HS-27A (cell line): ENCODE results near the gene CD164L2.
"Not testable (repeated sequence)": the region's sequence is repeated elsewhere in the genome, so short reads cannot be mapped to it uniquely, and the experiment has no call there.

Source experiments
- DNase-seq: peaks from one replicate; pipeline ENCODE4 v3.0.0-alpha.2; 2012; ENCODE audit warnings: low read depth, missing footprints

The CD164L2 gene

DNA sequence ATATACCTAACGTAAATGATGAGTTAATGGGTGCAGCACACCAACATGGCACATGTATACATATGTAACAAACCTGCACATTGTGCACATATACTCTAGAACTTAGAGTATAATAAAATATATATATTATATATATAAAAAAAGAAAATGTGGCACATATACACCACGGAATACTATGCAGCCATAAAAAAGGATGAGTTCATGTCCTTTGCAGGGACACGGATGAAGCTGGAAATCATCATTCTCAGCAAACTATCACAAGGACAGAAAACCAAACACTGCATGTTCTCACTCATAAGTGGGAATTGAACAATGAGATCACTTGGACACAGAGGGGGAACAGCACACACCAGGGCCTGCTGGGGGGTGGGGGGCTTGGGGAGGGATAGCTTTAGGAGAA, 1.7 kb upstream of the CD164L2 start:
- DNase-seq, result not testable (repeated sequence)

DNA sequence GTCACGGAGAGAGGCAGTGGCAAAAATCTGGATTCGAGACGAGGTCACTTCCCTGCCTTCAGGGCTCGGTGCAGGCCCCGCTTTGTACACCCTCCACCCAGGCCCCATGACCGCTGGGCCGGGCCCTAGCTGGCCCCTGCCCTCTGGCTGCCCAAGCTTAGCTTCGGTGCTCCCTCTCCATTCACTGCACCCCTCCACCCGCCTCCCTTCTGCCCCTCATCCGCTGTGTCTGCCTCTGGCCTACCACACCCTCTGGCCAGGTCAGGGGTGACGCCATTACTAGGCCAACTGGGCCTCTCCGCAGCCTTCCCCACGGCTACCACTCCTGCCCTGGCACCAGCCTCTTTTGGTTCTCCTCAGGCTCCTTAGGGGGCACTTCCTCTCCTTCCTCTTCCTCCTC, 528 bp upstream of the CD164L2 start:
- no peak for DNase-seq

GRCh38 chr1:27381969-27382762, 967 bp downstream of the CD164L2 start:
- no peak for DNase-seq

GRCh38 chr1:27380766-27381733, 2.1 kb downstream of the CD164L2 start:
- no peak for DNase-seq

- DNase-seq, result no peak
Observed at GRCh38 chr1:27380224-27380623, 2.9 kb downstream of the CD164L2 start.

DNA sequence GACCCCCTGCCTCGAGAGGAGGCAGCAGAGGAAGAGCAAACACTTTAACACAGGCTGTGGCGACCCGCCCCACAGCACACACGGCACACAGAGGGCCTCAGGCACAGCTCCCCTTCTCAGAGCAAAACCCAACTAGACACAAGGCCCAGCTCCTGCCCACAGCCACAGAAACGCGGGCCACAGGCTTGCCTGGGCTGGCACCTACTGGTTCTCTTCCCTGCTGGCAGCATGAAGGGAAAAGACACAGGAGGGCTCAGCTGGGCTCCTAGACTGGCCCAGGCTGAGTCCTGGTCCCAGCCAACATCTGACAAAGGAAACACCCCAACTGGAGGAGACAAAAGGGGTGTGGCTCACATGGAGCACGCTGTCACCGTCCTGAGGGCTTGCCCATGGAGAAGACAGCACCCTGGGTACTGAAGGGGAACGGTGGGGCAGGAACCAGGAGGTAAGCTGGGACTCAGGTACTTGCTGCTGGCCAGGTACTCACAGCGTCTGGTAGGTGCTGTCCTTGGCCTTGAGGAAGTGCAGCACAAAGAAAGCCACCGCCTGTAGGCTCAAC, 3.5 kb downstream of the CD164L2 start:
- no peak for DNase-seq

DNA sequence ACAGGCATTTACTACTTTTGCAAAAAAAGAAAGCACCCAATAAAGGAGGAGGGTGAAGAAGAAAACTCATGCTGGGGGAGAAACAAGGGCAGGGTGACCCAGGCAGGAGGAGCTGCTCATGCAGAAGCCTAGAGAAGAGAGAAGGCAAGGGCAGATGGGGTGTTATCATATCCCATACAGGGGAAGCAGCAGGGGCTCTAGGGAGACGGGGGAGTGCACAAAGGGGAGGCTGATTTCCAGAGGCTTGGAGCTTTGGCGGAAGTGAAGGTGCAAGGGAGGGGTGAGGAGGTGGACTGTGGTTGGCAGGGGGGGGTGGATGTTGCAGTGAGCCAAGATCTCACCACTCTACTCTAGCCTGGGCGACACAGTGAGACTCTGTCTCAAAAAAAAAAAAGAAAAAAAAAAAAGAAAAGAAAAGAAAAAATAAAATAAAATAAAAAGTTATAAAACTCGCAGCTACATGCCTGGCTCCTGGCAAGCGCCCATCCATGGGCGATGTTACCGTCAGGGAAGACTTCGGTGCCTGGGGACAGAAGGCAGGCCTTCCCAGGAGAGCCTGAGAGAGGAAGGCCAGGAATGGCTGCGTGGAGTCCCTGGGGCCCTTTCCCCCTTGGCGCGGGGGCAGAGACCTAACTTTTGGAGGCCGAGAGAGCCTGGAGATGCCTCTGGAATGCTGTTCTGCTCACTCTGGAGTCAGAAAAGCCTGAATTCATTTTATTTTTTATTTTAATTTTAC, 5.2 kb downstream of the CD164L2 start:
- DNase-seq, result no peak

DNA sequence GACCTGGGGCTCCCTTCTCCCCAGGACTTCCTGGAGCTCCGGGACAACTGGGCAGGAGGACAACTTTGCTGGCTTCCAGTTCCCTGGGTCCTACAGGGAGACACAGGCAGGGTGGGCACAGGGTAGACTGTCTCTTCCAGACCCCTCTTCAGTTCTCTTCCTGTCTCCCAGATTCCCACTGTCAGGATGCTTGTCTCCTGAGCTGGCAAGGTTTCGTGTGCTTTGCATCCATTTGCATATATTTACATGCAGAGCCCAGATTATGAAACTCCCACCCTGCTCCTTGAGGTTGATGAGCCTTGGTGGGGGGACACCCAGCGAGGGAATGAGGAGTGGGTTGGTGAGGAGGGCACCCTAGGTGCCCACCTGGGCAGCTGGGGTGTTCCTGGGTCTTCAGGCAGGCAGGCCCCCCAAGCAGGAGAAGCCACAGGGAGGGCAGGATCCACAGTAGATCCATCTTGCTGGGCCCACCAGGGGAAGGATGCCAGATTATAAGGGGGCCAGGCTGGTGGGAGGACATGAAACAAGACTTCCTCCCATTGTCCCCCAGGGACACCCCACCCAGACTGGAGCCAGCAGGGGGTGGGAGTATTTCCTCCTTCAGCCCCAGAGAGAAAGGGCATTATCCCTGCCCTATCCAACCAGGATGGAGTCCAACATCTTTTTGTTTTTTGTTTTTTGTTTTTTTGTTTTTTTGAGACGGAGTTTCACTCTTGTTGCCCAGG, 8.6 kb downstream of the CD164L2 start, which contains the start of gene FCN3:
Gene FCN3 (minus strand): TSS at position 463 of the 725 bp plus-strand sequence. CDS start 6 bp downstream, at position 457.
- DNase-seq, result no peak

DNA sequence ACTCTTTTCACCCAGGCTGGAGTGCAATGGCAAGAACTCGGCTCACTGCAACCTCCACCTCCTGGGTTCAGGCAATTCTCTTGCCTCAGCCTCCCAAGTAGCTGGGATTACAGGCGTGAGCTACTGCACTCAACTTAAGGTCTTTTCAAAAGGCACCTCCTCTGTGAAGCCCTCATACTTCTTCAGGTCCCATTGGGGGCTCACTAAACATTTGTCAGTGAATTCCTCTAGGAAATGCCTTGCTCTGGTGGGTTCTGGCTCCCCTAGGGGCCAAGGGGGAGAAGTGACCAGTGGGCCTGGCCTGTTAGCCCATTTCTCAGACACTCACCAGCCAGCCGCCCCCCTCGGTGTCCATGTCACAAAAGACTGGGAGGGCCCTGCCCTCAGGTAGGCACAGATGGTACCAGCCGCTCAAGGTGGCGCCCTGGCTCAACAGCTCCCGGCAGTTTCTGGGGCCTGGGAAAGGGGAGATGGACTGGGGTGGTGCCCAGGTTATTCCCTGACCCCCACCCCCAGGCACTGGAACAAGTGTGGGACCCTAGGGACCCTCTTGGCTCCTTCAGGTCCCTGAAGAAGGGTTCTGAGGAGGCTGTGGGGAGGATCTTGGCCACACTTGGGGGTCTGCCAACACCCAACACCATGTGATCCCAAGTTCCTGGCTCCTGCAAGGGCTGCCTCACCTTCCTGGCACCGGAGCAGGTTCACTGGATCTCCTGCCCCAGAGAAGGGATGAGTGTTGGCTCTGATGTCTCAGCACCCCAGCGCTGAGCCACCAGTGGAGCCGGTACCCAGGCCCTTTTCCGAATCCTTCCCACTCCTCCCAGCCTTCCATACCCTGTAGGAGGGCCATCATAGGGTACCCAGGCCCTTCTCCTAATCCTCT, 10.1 kb downstream of the CD164L2 start:
- DNase-seq, result no peak

DNA sequence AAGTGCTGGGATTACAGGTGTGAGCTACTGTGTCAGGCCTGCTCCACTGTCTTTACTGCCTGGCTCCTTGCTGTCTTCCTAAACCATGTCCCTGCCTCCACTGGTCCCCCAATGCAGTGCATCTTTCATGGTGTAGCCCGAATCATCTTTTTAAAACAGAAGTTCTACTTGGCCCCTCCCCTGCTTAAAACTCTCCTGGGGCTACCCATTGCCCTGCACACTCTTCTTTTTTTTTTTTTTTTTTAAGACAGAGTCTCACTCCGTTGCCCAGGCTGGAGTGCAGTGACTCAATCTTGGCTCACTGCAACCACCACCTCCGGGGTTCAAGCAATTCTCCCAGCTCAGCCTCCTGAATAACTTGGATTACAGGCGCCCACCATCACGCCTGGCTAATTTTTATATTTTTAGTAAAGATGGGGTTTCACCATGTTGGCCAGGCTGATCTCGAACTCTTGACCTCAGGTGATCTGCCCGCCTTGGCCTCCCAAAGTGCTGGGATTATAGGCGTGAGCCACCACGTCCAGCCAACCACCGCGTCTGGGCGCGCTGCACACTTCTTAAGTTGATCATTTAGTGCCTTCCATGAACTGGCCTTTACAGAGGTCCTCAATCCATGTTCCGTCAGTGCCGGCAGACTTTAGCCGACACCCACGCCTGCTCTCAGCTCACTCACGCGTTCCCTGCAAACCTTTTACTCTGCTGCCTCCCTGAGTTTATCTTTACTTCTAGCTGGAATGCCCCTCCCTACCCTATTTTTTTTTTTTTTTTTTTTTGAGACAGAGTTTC, 10.9 kb downstream of the CD164L2 start:
- no peak for DNase-seq

DNA sequence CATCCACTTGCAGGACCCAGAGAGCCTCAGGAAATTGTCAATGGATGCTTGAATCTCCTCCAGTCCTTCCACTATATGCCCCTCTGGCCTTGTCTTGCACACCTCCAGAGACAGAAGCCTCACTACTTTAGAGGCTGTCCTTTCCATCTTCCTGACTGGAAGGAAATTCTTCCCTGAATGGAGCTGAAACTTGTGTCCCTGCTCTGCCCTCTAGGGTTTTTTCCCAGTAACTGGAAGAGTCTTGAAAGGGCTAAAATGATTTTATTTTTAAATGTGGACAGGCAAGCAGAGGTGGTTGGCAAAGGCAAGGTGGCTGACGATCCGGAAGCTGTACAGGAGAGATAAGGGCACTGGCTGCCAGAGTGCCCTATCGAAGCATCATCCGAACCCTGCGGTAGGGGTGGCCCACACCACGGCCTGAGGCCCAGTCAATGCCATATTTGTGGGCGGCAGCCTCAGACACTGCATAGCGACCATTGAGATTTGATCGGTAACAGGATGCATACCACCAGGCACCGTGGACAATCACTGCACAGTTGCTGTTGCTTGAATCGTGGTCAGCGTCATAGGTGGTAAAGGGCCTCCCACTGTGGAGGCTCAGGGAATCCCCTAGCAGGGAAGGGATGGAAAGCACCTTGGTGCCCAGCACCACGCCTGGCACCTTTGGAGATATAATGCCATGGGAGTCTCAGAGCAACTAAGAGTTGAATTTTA, 14.1 kb downstream of the CD164L2 start:
- no peak for DNase-seq

DNA sequence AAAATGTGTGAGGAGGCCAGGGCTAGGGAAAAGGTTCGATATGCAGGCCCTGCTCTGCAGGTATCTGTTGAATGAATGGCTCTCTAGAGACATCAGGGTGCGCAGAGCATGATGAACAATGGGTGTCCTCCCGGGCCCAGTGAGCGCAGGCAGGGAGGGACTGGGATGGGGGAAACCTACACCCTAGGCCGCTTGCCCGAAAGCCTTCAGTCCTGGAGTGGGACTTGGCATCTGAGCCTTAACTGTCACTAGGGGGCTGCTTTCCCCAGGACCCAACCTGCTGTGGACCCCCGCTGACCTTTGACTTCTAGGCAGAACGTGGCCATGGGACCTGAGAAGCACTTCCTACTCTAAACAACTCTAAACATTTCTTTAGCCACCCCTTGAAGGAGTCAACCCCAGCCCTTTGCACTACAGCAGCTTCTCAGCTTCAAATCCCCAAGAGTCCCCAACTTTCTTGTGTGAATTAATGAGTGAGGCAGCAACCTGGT, 15.9 kb downstream of the CD164L2 start:
- no peak for DNase-seq

GRCh38 chr1:27366411-27367159, 16.5 kb downstream of the CD164L2 start, which contains the start of gene MAP3K6:
Gene MAP3K6 (minus strand): TSS chr1:27366961. CDS start chr1:27366597, 364 bp downstream.
- peak; percentile 63 for DNase-seq

- DNase-seq, result peak; percentile 73
Observed at GRCh38 chr1:27366113-27366410, 17.1 kb downstream of the CD164L2 start.

DNA sequence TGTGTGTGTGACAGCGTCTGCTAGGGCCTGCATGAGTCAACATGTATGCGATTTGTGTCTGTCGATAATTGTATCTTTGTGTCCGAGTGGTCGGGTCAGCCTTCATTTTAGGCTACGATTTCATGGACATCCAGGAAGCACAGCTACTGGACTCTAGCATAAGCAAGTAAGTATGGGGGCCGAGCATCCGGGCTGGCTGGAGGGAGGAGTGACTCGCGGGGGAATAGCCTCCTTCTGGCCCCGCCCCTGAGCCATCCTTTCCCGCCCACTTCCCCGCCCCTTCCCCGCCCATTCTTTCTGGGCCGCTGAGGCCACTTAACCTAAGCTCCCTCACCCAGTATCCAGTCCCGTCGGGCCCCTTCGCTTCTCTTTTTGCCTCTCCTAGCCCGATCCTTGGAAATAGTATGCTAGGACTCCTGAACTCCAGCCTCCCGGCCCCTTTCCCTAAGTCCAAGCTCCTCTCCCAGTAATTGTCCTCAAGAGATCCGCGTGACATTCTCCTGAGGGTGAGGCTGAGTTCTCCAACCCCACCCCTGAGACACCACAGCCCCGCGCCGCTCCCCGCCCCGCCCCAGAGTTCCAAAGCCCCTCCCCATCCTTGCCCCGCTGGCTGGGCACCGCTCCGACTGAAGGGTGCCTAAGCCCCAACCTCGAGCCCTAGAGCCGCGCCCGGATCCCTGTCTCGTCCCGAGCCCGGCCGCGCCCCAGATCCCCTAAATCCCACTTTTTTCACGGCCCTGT, 17.6 kb downstream of the CD164L2 start:
- DNase-seq, result peak; percentile 84

- no peak for DNase-seq
Observed at GRCh38 chr1:27364696-27365371, 18.3 kb downstream of the CD164L2 start.
